Cardiac muscle cell (in vitro differentiated cells and primary cell): ENCODE data around the gene ITGB7. TPM values are rescaled to one million over a fixed set of nuclear protein-coding genes. Genes with fewer than 3 reads are reported as not detected.

ENCODE experiments used
- DNase-seq, 2 donors: peaks; one replicate each; pipeline versions ENCODE4 v3.0.0 to v3.0.0-alpha.2; 2010 to 2017; ENCODE audit warnings: low read depth in 1 of 2, low spot score in 1 of 2
- H3K27ac ChIP-seq: fragments of 200-600 bp; sonication (generic); 2 replicates; pipeline ENCODE4 v1.5.1; 2016
- H3K27me3 ChIP-seq: fragments of 200-600 bp; sonication (generic); 2 replicates; pipeline ENCODE4 v1.6.0; 2016; ENCODE audit warnings: control low read depth
- H3K36me3 ChIP-seq: fragments of 200-600 bp; sonication (generic); 2 replicates; pipeline ENCODE4 v1.5.1; 2016; ENCODE audit warnings: control low read depth
- H3K4me1 ChIP-seq: fragments of 200-600 bp; sonication (generic); 2 replicates; pipeline ENCODE4 v1.8.1; 2017; ENCODE audit warnings: low read depth, mild to moderate bottlenecking, mixed run types
- H3K4me3 ChIP-seq: fragments of 200-600 bp; sonication (generic); 2 replicates; pipeline ENCODE4 v1.5.1; 2016; ENCODE audit warnings: mild to moderate bottlenecking
- H3K9me3 ChIP-seq: fragments of 200-600 bp; sonication (generic); 2 replicates; pipeline ENCODE4 v1.5.1; 2017; ENCODE audit warnings: low read depth, mild to moderate bottlenecking, control low read depth
- CTCF ChIP-seq: IDR thresholded peaks from 2 replicates; pipeline ENCODE4 v1.5.1; 2012; ENCODE audit warnings: low read depth, mild to moderate bottlenecking, low read length
- polyA plus RNA-seq: library from polyadenylated mRNA; unstranded; fragments of >200 nt; fragmentation: Nextera tagmentation; extraction: Ambion mirVana; gene quantifications from 2 replicates; pipeline ENCODE4 v1.2.1, GENCODE V29; 2016
- total RNA-seq: library from RNA; depleted of rRNA; stranded (reverse); fragments of >200 nt; gene quantifications from 2 replicates; pipeline ENCODE4 v1.2.3, GENCODE V29; 2016

The ITGB7 gene
- total and polyA plus RNA-seq, 2 experiments from 2014 or later, result 0.55 to 1.1 TPM

GRCh38 chr12:53224061-53224896 lies 17.2 kb upstream of the ITGB7 start:
- Histone ChIP-seq H3K36me3 (no peaks in the 10 kb centered on the region), H3K4me3 (no peak overlapping the region), H3K9me3 (no peaks in the 10 kb centered on the region), H3K27me3 (no peaks in the 10 kb centered on the region), H3K4me1 (peaks cover 42% of the 10 kb centered on the region), H3K27ac (peak overlapping the region; percentile 93)
- peak; percentile 28 for TF ChIP-seq CTCF
- DNase-seq, result peak in 1 of 2 donors; percentile 49

GRCh38 chr12:53223389-53224060 lies 16.5 kb upstream of the ITGB7 start:
- Histone ChIP-seq H3K9me3 (no peaks in the 10 kb centered on the region), H3K27ac (peak overlapping the region; percentile 93), H3K4me1 (peaks cover 49% of the 10 kb centered on the region), H3K36me3 (no peaks in the 10 kb centered on the region), H3K27me3 (no peaks in the 10 kb centered on the region), H3K4me3 (no peak overlapping the region)
- TF ChIP-seq CTCF, result no peak
- peak in 1 of 2 donors; percentile 79 for DNase-seq

- Histone ChIP-seq H3K4me3 (no peak overlapping the region), H3K9me3 (no peaks in the 10 kb centered on the region), H3K4me1 (peaks cover 55% of the 10 kb centered on the region), H3K27ac (peak overlapping the region; percentile 93), H3K27me3 (no peaks in the 10 kb centered on the region), H3K36me3 (no peaks in the 10 kb centered on the region)
- no peak for DNase-seq
- no peak for TF ChIP-seq CTCF
These were observed 15.8 kb upstream of the ITGB7 start for GRCh38 chr12:53222806-53223261.

GRCh38 chr12:53222170-53222721 lies 15.2 kb upstream of the ITGB7 start:
- TF ChIP-seq CTCF, result no peak
- Histone ChIP-seq H3K4me3 (peak overlapping the region; percentile 55), H3K4me1 (peaks cover 55% of the 10 kb centered on the region), H3K27ac (peak overlapping the region; percentile 93), H3K9me3 (no peaks in the 10 kb centered on the region), H3K36me3 (no peaks in the 10 kb centered on the region), H3K27me3 (no peaks in the 10 kb centered on the region)
- no peak for DNase-seq

- no peaks in the 10 kb centered on the region for H3K9me3 ChIP-seq
- H3K36me3 ChIP-seq, result no peaks in the 10 kb centered on the region
- DNase-seq, result peak; percentile 73 to 85
- peak; percentile 32 for TF ChIP-seq CTCF
- peak overlapping the region; percentile 93 for H3K27ac ChIP-seq
- peak overlapping the region; percentile 55 for H3K4me3 ChIP-seq
- peaks cover 55% of the 10 kb centered on the region for H3K4me1 ChIP-seq
- H3K27me3 ChIP-seq, result no peaks in the 10 kb centered on the region
These were observed 14.4 kb upstream of the ITGB7 start for GRCh38 chr12:53221203-53222080.
